Thyroid gland (tissue), 4 donors: Measurements from ENCODE around the gene DPP4.

Source experiments
- CTCF ChIP-seq, 6 experiments: fragments of 200-600 bp in 3 of 6; fragments of 450-650 bp in 3 of 6; sonication (generic) in 3 of 6; IDR thresholded peaks; one replicate each; pipeline ENCODE4 v1.5.1; 2016 to 2019; ENCODE audit warnings: antibody characterized with exemption in 6 of 6, mild to moderate bottlenecking in 2 of 6, inconsistent platforms in 1 of 6, moderate library complexity in 1 of 6
- POLR2A ChIP-seq, 2 donors: fragments of 450-650 bp; IDR thresholded peaks; one replicate each; pipeline ENCODE4 v1.6.1; 2017; ENCODE audit warnings: antibody characterized with exemption in 2 of 2, mild to moderate bottlenecking in 2 of 2, moderate library complexity in 1 of 2

GRCh38 chr2:162000431-162000830, 73.6 kb downstream of the DPP4 start:
- TF ChIP-seq CTCF (IDR thresholded peaks at IDR 0.05) (no peak), POLR2A (IDR thresholded peaks at IDR 0.05) (no peak)
